NCI-H526 (cell line): Measurements from ENCODE around the gene ZNF383.
"Not testable (repeated sequence)": the region's sequence is repeated elsewhere in the genome, so short reads cannot be mapped to it uniquely, and the experiment has no call there.

Source experiments
- DNase-seq, 2 experiments: peaks; one replicate each; lab custom pipeline; 2025; lab: John Stamatoyannopoulos, UW

ZNF383 gene

DNA sequence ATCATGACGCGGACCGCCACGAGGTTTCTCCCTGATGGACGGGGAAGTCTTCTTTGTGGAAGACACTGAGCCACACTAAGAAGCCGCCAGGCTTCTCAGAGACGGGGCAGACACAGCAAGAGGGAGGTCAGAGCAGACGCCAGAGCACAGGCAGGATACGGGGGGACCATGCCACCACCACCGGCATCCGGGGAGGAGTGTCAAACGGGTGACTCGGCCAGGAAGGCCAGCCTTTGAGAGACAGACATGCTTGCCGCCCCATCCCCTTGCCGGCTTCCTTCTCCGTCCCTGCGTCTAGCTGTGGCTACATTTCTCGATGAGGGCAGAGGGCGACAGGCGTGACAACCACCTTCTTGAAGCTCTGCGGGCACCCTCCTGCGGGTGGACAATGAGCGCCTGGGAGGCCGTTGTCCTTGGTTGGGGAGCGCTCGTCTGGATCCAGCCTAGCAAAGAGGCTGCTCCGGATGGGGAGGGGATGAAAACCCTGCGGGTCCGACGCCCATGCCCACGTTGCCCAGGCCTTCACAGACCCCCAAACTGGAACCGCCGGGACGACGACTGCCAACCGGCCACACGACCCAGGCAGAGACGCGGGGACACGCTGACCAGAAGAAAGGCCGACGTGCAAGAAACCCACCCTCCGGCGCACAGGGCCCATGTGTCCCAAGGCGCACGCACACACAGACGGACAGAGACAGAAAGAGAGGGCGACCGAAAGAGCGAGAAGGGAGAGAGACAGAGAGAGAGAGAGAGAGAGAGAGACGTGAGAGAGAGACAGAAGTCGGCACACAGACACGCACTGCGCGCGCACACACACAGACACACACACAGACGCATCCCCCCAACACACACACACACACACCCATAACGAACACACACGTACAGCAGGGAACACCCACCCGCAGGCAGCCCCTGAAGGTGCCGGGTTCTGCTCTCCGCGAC, 75.3 kb downstream of the ZNF383 start:
- DNase-seq: not testable (repeated sequence)

DNA sequence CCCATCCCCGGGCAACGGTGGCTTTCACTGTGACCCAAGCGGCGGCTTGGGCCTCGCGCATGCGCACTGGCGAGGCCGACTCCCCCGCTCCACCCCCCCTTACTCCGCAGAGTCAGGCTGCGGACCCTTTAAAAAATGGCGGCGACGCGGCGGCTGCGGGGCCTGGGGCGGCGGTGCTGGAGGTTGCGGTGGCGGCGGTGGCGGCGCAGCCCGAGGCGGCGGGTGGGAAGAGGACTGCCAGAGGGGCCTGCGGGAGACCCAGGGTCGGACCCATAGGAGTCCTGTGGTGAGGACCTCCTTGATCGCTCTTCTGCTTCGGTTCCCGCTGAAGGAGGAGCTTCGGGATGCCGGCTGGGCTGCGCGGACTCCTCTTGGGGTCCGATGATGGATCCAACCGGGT, 76.2 kb downstream of the ZNF383 start:
- not testable (repeated sequence) for DNase-seq
